Hepatocyte (in vitro differentiated cells): ENCODE data around the gene FHDC1. TPM values are rescaled to one million over a fixed set of nuclear protein-coding genes. Genes with fewer than 3 reads are reported as not detected.

Experiments used
- DNase-seq: peaks from one replicate; pipeline ENCODE4 v3.0.0-alpha.2; 2016; ENCODE audit warnings: low spot score
- H2AFZ ChIP-seq: fragments of 200-600 bp; sonication (generic); 2 replicates; pipeline ENCODE4 v1.6.0; 2016; ENCODE audit warnings: antibody characterized with exemption, mild to moderate bottlenecking
- H3K27ac ChIP-seq: fragments of 200-600 bp; sonication (generic); 2 replicates; pipeline ENCODE4 v1.5.1; 2016; ENCODE audit warnings: mild to moderate bottlenecking
- H3K27me3 ChIP-seq: fragments of 200-600 bp; sonication (generic); 2 replicates; pipeline ENCODE4 v1.6.1; 2016
- H3K36me3 ChIP-seq: fragments of 200-600 bp; sonication (generic); replicated peaks from 2 replicates; pipeline ENCODE4 v1.5.1; 2016; ENCODE audit warnings: low read depth; ENCODE audit not compliant: insufficient read depth
- H3K4me1 ChIP-seq: fragments of 200-600 bp; sonication (generic); 2 replicates; pipeline ENCODE4 v1.5.1; 2016; ENCODE audit warnings: mild to moderate bottlenecking, moderate library complexity; ENCODE audit not compliant: insufficient read depth
- H3K4me2 ChIP-seq: fragments of 200-600 bp; sonication (generic); 2 replicates; pipeline ENCODE4 v1.6.0; 2016
- H3K4me3 ChIP-seq: fragments of 200-600 bp; sonication (generic); 2 replicates; pipeline ENCODE4 v1.5.1; 2016; ENCODE audit warnings: mild to moderate bottlenecking
- H3K79me2 ChIP-seq: fragments of 200-600 bp; sonication (generic); 2 replicates; pipeline ENCODE4 v1.6.0; 2017; ENCODE audit warnings: mild to moderate bottlenecking
- H3K9me2 ChIP-seq: fragments of 200-600 bp; sonication (generic); replicated peaks from 2 replicates; pipeline ENCODE4 v1.6.0; 2017; ENCODE audit warnings: mild to moderate bottlenecking; ENCODE audit not compliant: insufficient read depth
- H3K9me3 ChIP-seq: fragments of 200-600 bp; sonication (generic); 2 replicates; pipeline ENCODE4 v1.5.1; 2016; ENCODE audit warnings: low read depth, mild to moderate bottlenecking
- H4K20me1 ChIP-seq: fragments of 200-600 bp; sonication (generic); 2 replicates; pipeline ENCODE4 v1.6.0; 2016; ENCODE audit warnings: mild to moderate bottlenecking; ENCODE audit not compliant: insufficient read depth, poor library complexity, severe bottlenecking
- EZH2 ChIP-seq: fragments of 200-600 bp; sonication (generic); IDR thresholded peaks from 2 replicates; pipeline ENCODE4 v1.6.1; 2016; ENCODE audit warnings: antibody characterized with exemption, mild to moderate bottlenecking, borderline replicate concordance
- EZH2phosphoT487 ChIP-seq: fragments of 200-600 bp; sonication (generic); IDR thresholded peaks from one replicate; pipeline ENCODE4 v1.6.1; 2018; ENCODE audit warnings: antibody characterized with exemption, mild to moderate bottlenecking, low read depth, moderate library complexity; ENCODE audit not compliant: unreplicated experiment, severe bottlenecking
- WGBS: methylation state at CpG from one replicate; pipeline ENCODE4 v1.1.6; 2016; ENCODE audit warnings: low lambda C conversion rate; ENCODE audit errors: missing lambda C conversion rate; 5-methylcytosine and 5-hydroxymethylcytosine counted together
- polyA plus RNA-seq: library from polyadenylated mRNA; unstranded; fragments of >200 nt; fragmentation: Nextera tagmentation; extraction: Ambion mirVana; gene quantifications from 2 replicates; pipeline ENCODE4 v1.2.1, GENCODE V29; 2016
- total RNA-seq: library from RNA; depleted of rRNA; stranded (reverse); fragments of >200 nt; gene quantifications from 2 replicates; pipeline ENCODE4 v1.2.3, GENCODE V29; 2014
- TF ChIP-seq, protein P1 (sequence below): fragments of 200-600 bp; sonication (generic); IDR thresholded peaks from 2 replicates; pipeline ENCODE4 v1.5.1; 2016; ENCODE audit warnings: antibody characterized with exemption, mild to moderate bottlenecking; ENCODE audit not compliant: poor library complexity

The FHDC1 gene
- total and polyA plus RNA-seq, 2 experiments from 2014 or later = 2.1 to 3.1 TPM

DNA sequence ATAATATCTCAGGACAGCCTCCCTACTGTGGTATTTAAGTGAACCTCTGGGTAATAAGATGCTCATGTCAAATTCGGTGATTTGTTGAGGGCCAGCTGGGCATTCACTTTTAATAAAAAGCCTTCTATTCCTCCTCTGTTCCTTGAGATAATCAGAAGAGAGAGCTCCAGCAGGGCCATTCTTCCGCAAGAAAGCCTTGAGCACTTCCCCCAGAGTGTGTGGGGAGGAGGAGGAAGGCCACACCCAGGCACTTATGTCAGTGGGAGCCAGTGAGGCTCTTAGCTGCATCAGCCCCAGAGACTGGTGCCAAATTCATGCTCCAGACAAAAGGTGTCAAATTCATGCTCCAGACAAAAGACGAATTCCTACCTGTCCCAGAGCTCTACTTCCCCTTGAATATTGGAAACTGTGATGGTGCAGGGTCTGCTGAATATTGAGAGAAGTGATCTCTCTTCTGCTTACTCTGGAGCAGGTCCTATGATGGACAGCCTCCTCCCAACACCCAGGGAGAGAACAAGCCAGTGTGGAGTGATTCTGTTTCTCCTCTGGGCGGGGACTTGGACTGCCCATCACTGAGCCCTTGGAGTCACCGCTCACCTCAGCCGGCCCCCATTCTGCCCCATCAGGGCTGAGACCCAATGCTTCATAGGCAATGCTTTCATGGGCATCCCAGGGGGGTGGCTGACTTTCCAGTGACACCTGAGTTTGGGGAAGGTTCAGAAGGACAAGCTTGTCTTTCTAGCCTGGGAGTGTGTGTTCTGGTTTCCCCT is 68.1 kb downstream of the FHDC1 start:
- no peaks in the 10 kb centered on the region for H3K9me2 ChIP-seq
- no peak overlapping the region for H3K4me2 ChIP-seq
- 75% methylated on average over 6 of the region's 6 CpGs for WGBS
- no peaks in the 10 kb centered on the region for H3K27me3 ChIP-seq
- no peak overlapping the region for H3K27ac ChIP-seq
- H3K4me3 ChIP-seq = no peak overlapping the region
- peaks cover 2% of the 10 kb centered on the region for H3K4me1 ChIP-seq
- H3K79me2 ChIP-seq = no peaks in the 10 kb centered on the region
- no peak overlapping the region for H2AFZ ChIP-seq
- no peak for DNase-seq
- no peaks in the 10 kb centered on the region for H4K20me1 ChIP-seq
- H3K36me3 ChIP-seq = no peaks in the 10 kb centered on the region
- no peaks in the 10 kb centered on the region for H3K9me3 ChIP-seq
- TF ChIP-seq EZH2 (no peak), EZH2phosphoT487 (no peak)
- TF ChIP-seq, protein P1, sequence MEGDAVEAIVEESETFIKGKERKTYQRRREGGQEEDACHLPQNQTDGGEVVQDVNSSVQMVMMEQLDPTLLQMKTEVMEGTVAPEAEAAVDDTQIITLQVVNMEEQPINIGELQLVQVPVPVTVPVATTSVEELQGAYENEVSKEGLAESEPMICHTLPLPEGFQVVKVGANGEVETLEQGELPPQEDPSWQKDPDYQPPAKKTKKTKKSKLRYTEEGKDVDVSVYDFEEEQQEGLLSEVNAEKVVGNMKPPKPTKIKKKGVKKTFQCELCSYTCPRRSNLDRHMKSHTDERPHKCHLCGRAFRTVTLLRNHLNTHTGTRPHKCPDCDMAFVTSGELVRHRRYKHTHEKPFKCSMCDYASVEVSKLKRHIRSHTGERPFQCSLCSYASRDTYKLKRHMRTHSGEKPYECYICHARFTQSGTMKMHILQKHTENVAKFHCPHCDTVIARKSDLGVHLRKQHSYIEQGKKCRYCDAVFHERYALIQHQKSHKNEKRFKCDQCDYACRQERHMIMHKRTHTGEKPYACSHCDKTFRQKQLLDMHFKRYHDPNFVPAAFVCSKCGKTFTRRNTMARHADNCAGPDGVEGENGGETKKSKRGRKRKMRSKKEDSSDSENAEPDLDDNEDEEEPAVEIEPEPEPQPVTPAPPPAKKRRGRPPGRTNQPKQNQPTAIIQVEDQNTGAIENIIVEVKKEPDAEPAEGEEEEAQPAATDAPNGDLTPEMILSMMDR = no peak

DNA sequence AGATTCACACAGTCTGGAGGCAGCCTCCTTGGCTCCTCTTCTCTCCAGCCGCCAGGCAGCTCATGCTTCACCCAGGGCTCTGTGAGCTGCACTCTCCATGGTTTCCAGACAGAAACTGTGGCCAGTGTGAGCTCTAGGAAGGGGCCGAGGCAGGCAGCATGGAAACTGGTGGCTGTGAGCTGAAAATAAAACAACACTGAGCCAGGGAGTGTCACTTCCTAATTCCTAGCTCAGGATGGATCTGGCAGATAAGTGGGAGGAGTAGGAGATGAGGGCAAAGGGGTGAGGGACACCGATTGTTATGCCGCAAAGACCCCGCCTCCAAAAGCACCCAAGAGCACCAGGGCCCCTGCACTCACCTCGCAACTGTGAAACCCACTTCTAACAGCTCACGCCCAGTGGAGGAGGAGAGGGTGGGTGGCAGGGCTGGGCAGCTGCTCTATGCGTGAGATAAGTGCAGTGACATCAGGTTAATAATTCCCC is 69.8 kb downstream of the FHDC1 start:
- H3K9me3 ChIP-seq = no peaks in the 10 kb centered on the region
- DNase-seq = no peak
- no peak overlapping the region for H3K27ac ChIP-seq
- no peak overlapping the region for H3K4me2 ChIP-seq
- no peak overlapping the region for H2AFZ ChIP-seq
- H3K4me3 ChIP-seq = no peak overlapping the region
- no peaks in the 10 kb centered on the region for H3K27me3 ChIP-seq
- TF ChIP-seq EZH2phosphoT487 (no peak), EZH2 (no peak)
- TF ChIP-seq, protein P1 = no peak
- no peaks in the 10 kb centered on the region for H3K9me2 ChIP-seq
- WGBS = 61% methylated on average over 8 of the region's 8 CpGs
- no peaks in the 10 kb centered on the region for H3K79me2 ChIP-seq
- peaks cover 2% of the 10 kb centered on the region for H3K4me1 ChIP-seq
- H4K20me1 ChIP-seq = no peaks in the 10 kb centered on the region
- no peaks in the 10 kb centered on the region for H3K36me3 ChIP-seq

DNA sequence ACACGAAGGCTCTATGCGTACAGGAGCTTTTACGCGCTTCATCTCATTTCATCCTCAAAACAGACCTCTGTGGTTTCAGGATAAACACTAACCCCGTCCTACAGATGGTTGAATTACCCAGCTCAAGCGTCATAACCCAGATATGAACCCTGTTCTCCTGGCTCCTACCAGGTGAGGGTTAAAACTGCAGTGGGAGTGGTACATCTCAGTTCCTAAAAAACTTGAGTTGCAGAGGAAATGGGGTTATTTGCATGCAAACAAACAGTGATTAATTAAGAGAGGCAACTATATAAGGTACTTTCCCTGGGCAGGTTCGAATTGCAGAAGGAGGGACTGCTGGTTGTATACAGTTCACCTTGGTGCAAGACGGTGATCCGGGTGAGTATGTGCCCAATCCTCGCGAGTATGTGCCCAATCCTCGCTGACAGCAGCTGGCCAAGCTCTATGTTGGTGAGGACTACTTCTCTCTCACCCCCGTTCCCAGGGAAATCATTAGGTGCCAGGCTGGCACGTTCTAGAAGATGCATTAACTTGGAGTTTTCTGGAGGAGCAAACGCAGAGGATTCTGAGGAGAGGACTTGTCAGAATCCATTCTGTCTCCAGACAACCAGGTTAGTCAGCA is 72.6 kb downstream of the FHDC1 start:
- no peaks in the 10 kb centered on the region for H3K36me3 ChIP-seq
- no peaks in the 10 kb centered on the region for H4K20me1 ChIP-seq
- no peaks in the 10 kb centered on the region for H3K9me2 ChIP-seq
- no peak overlapping the region for H3K4me2 ChIP-seq
- no peak overlapping the region for H2AFZ ChIP-seq
- H3K79me2 ChIP-seq = no peaks in the 10 kb centered on the region
- no peak overlapping the region for H3K4me3 ChIP-seq
- peaks cover 2% of the 10 kb centered on the region for H3K4me1 ChIP-seq
- TF ChIP-seq EZH2 = no peak
- no peaks in the 10 kb centered on the region for H3K27me3 ChIP-seq
- H3K27ac ChIP-seq = no peak overlapping the region
- H3K9me3 ChIP-seq = no peaks in the 10 kb centered on the region
- no peak for DNase-seq
- WGBS = 88% methylated on average over 15 of the region's 15 CpGs

DNA sequence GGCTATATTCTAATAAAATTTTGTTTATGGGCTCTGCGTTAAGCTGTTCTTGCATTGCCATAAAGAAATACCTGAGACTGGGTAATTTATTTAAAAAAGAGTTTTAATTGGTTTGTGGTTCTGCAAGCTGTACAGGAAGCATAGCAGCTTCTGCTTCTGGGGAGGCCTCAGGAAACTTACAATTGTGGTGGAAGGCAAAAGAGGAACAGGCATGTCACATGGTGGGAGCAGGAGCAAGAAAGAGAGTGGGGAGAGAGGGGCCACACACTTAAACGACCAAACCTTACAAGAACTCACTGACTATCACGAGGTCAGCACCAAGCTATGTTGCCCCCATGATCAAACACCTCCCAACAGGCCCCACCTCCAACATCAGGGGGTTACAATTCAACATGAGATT is 74.0 kb downstream of the FHDC1 start:
- H3K79me2 ChIP-seq = no peaks in the 10 kb centered on the region
- no peaks in the 10 kb centered on the region for H3K27me3 ChIP-seq
- DNase-seq = no peak
- no peaks in the 10 kb centered on the region for H3K36me3 ChIP-seq
- no peaks in the 10 kb centered on the region for H3K9me3 ChIP-seq
- no peaks in the 10 kb centered on the region for H4K20me1 ChIP-seq
- peaks cover 2% of the 10 kb centered on the region for H3K4me1 ChIP-seq
- no peak overlapping the region for H3K4me2 ChIP-seq
- 86% methylated on average over 3 of the region's 3 CpGs for WGBS
- no peak overlapping the region for H2AFZ ChIP-seq
- H3K4me3 ChIP-seq = no peak overlapping the region
- H3K9me2 ChIP-seq = no peaks in the 10 kb centered on the region
- H3K27ac ChIP-seq = no peak overlapping the region
- TF ChIP-seq, protein P1 = no peak
- no peak for TF ChIP-seq EZH2
- TF ChIP-seq EZH2phosphoT487 = no peak
